Measurements from ENCODE around the gene NLGN4Y.

NLGN4Y gene

GRCh38 chrY:14828531-14828930 lies 304.2 kb downstream of the NLGN4Y start:
- Histone ChIP-seq H3K4me3 (replicated peaks; ENCODE audit: insufficient read depth, low read length) (no peak overlapping the region), H3K27ac (replicated peaks) (no peak overlapping the region), H3K27me3 (ENCODE audit: insufficient read depth, poor library complexity, severe bottlenecking) (no peaks in the 10 kb centered on the region)
- DNase-seq (ENCODE audit: low read depth in 1 of 2, low spot score in 1 of 2), result no peak
- TF ChIP-seq REST (IDR thresholded peaks at IDR 0.05; ENCODE audit: insufficient replicate concordance, low read depth), result no peak
- TF ChIP-seq GABPA (IDR thresholded peaks at IDR 0.05; ENCODE audit: low read depth), result no peak
- TF ChIP-seq POLR2AphosphoS5 (IDR thresholded peaks at IDR 0.05; ENCODE audit: low read depth), result no peak
- no peak for TF ChIP-seq SPI1 (IDR thresholded peaks at IDR 0.05; ENCODE audit: borderline replicate concordance, low read depth)
- no peak for TF ChIP-seq CTCF (IDR thresholded peaks at IDR 0.05; ENCODE audit: insufficient read depth, low read length)

- TF ChIP-seq SPI1 (IDR thresholded peaks at IDR 0.05; ENCODE audit: borderline replicate concordance, low read depth) (no peak), CTCF (IDR thresholded peaks at IDR 0.05; ENCODE audit: insufficient read depth, low read length) (no peak), REST (IDR thresholded peaks at IDR 0.05; ENCODE audit: insufficient replicate concordance, low read depth) (no peak), POLR2AphosphoS5 (IDR thresholded peaks at IDR 0.05; ENCODE audit: low read depth) (no peak), GABPA (IDR thresholded peaks at IDR 0.05; ENCODE audit: low read depth) (no peak)
- H3K27me3 ChIP-seq (ENCODE audit: insufficient read depth, poor library complexity, severe bottlenecking), result no peaks in the 10 kb centered on the region
- DNase-seq (ENCODE audit: low read depth in 1 of 2, low spot score in 1 of 2), result no peak
- H3K4me3 ChIP-seq (replicated peaks; ENCODE audit: insufficient read depth, low read length), result no peak overlapping the region
- no peak overlapping the region for H3K27ac ChIP-seq (replicated peaks)
Measured at GRCh38 chrY:14829366-14829885, 305.1 kb downstream of the NLGN4Y start.

GRCh38 chrY:14834103-14835060 lies 310.1 kb downstream of the NLGN4Y start:
- TF ChIP-seq POLR2AphosphoS5 (IDR thresholded peaks at IDR 0.05; ENCODE audit: low read depth) (no peak), REST (IDR thresholded peaks at IDR 0.05; ENCODE audit: insufficient replicate concordance, low read depth) (no peak), SPI1 (IDR thresholded peaks at IDR 0.05; ENCODE audit: borderline replicate concordance, low read depth) (no peak), GABPA (IDR thresholded peaks at IDR 0.05; ENCODE audit: low read depth) (no peak), CTCF (IDR thresholded peaks at IDR 0.05; ENCODE audit: insufficient read depth, low read length) (no peak)
- H3K27ac ChIP-seq (replicated peaks), result no peak overlapping the region
- DNase-seq (ENCODE audit: low read depth in 1 of 2, low spot score in 1 of 2), result no peak

More at GRCh38 chrY:14834103-14835060, 310.1 kb downstream of the NLGN4Y start:
- Histone ChIP-seq H3K27me3 (ENCODE audit: insufficient read depth, poor library complexity, severe bottlenecking) (no peaks in the 10 kb centered on the region), H3K4me3 (replicated peaks; ENCODE audit: insufficient read depth, low read length) (no peak overlapping the region)

Measured in HL-60 (cell line).